ENCODE results near the gene ACKR2. TPM values are rescaled to one million over a fixed set of nuclear protein-coding genes. Genes with fewer than 3 reads are reported as not detected.

The ACKR2 gene
- polyA plus RNA-seq, 1 of the 3 experiments (the other 2 are of a cell fraction): 0.10 TPM

DNA sequence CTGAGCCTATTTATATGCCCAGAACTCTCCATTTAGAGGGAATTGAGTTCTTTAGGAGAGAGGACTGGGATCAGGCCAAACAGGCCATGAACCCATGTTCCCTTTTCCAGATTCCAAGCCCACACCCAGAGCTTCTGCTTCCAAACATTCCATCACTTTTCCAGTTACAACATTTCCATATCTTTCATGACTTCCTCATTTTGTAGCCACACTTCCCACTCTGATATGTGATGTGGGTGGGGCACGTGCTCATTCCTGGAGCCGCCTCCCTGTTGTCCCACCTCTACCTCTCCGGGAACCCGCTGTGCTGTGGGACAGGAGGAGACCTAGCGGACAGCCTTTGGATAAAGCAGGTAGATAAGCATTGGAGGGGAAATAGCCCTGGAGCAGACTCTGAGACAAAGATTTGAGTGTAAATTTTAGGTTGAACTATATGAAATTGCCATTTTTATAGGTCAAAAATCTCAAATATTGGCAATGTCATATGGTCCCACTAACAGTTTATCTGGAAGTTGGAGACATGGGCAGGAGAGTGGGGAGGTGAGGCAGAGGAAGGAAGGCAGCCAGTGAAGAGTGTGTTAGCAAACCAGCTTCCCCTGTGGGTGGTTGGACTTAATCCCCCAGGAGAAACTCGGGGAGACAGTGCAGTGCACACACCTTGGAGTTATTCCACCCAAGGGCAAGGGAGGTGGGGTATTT is 34.6 kb downstream of the ACKR2 start:
- ChIA-PET CTCF (interaction anchor here (1.1 to 2.3 kb wide), 2 partner anchors 13 to 37 kb away, joined by 3 to 11 read pairs; no protein-coding TSS in a partner anchor), POLR2A (no interaction called here)

DNA sequence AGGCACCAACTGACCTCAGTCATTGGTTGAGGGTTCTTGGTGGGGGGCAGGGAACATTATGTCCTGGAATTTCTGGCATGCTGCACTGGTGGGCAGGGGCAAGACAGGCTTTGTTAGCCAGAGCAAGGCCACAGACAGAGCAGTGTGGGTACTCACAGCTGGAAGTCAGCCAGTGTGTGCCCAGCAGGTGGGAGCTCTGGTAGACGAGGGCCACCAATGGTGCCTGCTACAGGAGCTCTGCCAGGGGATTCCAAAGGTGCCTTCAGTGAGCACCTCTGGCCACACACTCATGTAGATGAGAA is 35.1 kb downstream of the ACKR2 start:
- no peaks in the 10 kb centered on the region for H3K9me3 ChIP-seq
- no peak for TF ChIP-seq GABPA (IDR thresholded peaks at IDR 0.05; ENCODE audit: low read depth)
- TF ChIP-seq, protein P1, sequence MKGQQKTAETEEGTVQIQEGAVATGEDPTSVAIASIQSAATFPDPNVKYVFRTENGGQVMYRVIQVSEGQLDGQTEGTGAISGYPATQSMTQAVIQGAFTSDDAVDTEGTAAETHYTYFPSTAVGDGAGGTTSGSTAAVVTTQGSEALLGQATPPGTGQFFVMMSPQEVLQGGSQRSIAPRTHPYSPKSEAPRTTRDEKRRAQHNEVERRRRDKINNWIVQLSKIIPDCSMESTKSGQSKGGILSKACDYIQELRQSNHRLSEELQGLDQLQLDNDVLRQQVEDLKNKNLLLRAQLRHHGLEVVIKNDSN (IDR thresholded peaks at IDR 0.05; ENCODE audit: borderline replicate concordance, low read depth): no peak
- TF ChIP-seq, protein P2, sequence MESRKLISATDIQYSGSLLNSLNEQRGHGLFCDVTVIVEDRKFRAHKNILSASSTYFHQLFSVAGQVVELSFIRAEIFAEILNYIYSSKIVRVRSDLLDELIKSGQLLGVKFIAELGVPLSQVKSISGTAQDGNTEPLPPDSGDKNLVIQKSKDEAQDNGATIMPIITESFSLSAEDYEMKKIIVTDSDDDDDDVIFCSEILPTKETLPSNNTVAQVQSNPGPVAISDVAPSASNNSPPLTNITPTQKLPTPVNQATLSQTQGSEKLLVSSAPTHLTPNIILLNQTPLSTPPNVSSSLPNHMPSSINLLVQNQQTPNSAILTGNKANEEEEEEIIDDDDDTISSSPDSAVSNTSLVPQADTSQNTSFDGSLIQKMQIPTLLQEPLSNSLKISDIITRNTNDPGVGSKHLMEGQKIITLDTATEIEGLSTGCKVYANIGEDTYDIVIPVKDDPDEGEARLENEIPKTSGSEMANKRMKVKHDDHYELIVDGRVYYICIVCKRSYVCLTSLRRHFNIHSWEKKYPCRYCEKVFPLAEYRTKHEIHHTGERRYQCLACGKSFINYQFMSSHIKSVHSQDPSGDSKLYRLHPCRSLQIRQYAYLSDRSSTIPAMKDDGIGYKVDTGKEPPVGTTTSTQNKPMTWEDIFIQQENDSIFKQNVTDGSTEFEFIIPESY (IDR thresholded peaks at IDR 0.05; ENCODE audit: borderline replicate concordance, low read depth): no peak
- TF ChIP-seq MEF2A (IDR thresholded peaks at IDR 0.05; ENCODE audit: borderline replicate concordance, low read depth): no peak
- no peaks in the 10 kb centered on the region for H3K79me2 ChIP-seq (ENCODE audit: insufficient read depth)
- 40% methylated on average over 1 of the region's 1 CpG for WGBS (ENCODE audit: low lambda C conversion rate)
- ChIA-PET POLR2A (no interaction called here), CTCF (interaction anchor here (1.1 to 2.3 kb wide), 2 partner anchors 13 to 37 kb away, joined by 3 to 11 read pairs; no protein-coding TSS in a partner anchor)
- H3K4me2 ChIP-seq: no peak overlapping the region
- H4K20me1 ChIP-seq (ENCODE audit: insufficient read depth): no peaks in the 10 kb centered on the region
- DNase-seq: no peak
- no peaks in the 10 kb centered on the region; the same call in 1 of the 2 replicates for H3K27me3 ChIP-seq (ENCODE audit: insufficient read depth)
- no peak overlapping the region for H3K27ac ChIP-seq (ENCODE audit: low read depth in 2 of 2, low read length in 1 of 2)
- no peak overlapping the region for H3K4me3 ChIP-seq (ENCODE audit: low read depth in 2 of 2, low read length in 1 of 2)
- peaks cover 0 to 21% of the 10 kb centered on the region in 2 experiments; a peak in 1 of 4 replicates for H3K4me1 ChIP-seq (ENCODE audit: control insufficient read depth in 1 of 2, insufficient read depth in 2 of 2, low read depth in 1 of 2, low read length in 1 of 2)
- H3F3A ChIP-seq (replicated peaks; ENCODE audit: insufficient read depth): no peaks in the 10 kb centered on the region
- no peaks in the 10 kb centered on the region for H3K9me2 ChIP-seq
- no peaks in the 10 kb centered on the region for H3K36me3 ChIP-seq (replicated peaks in 1 of 2; ENCODE audit: control insufficient read depth in 1 of 2, insufficient read depth in 2 of 2, low read length in 1 of 2)
- H3K9ac ChIP-seq: no peak overlapping the region
- no peak overlapping the region for H2AFZ ChIP-seq (ENCODE audit: low read depth)

More for the DNA sequence above, 34.6 kb downstream of the ACKR2 start:
- no peaks in the 10 kb centered on the region for H3K79me2 ChIP-seq (ENCODE audit: insufficient read depth)
- no peaks in the 10 kb centered on the region for H3K9me3 ChIP-seq
- H3K9me2 ChIP-seq: no peaks in the 10 kb centered on the region
- peaks cover 0 to 21% of the 10 kb centered on the region in 2 experiments; a peak in 1 of 4 replicates for H3K4me1 ChIP-seq (ENCODE audit: control insufficient read depth in 1 of 2, insufficient read depth in 2 of 2, low read depth in 1 of 2, low read length in 1 of 2)
- H2AFZ ChIP-seq (ENCODE audit: low read depth): no peak overlapping the region
- H3K27ac ChIP-seq (ENCODE audit: low read depth in 2 of 2, low read length in 1 of 2): no peak overlapping the region
- H3K4me2 ChIP-seq: no peak overlapping the region
- no peak overlapping the region for H3K9ac ChIP-seq
- no peaks in the 10 kb centered on the region for H3F3A ChIP-seq (replicated peaks; ENCODE audit: insufficient read depth)
- no peak for DNase-seq
- H4K20me1 ChIP-seq (ENCODE audit: insufficient read depth): no peaks in the 10 kb centered on the region
- no peak overlapping the region for H3K4me3 ChIP-seq (ENCODE audit: low read depth in 2 of 2, low read length in 1 of 2)
- H3K36me3 ChIP-seq (replicated peaks in 1 of 2; ENCODE audit: control insufficient read depth in 1 of 2, insufficient read depth in 2 of 2, low read length in 1 of 2): no peaks in the 10 kb centered on the region
- H3K27me3 ChIP-seq (ENCODE audit: insufficient read depth): no peaks in the 10 kb centered on the region; the same call in 1 of the 2 replicates
- TF ChIP-seq SIN3A (IDR thresholded peaks at IDR 0.05; ENCODE audit: borderline replicate concordance, low read depth, low read length) (no peak), EP300 (IDR thresholded peaks at IDR 0.05; ENCODE audit: borderline replicate concordance in 1 of 2, low read depth in 1 of 2, low read length in 1 of 2) (no peak), MXI1 (IDR thresholded peaks at IDR 0.05; ENCODE audit: low read depth, low read length) (no peak), TCF12 (IDR thresholded peaks at IDR 0.05) (no peak), RCOR1 (IDR thresholded peaks at IDR 0.05; ENCODE audit: low read length) (no peak), POLR2AphosphoS5 (IDR thresholded peaks at IDR 0.05; ENCODE audit: low read depth, low read length) (no peak), RFX5 (IDR thresholded peaks at IDR 0.05; ENCODE audit: low read length) (no peak), ELF1 (IDR thresholded peaks at IDR 0.05) (no peak), GABPA (IDR thresholded peaks at IDR 0.05; ENCODE audit: low read depth) (no peak), NRF1 (IDR thresholded peaks at IDR 0.05; ENCODE audit: low read depth, low read length) (no peak), TAF1 (IDR thresholded peaks at IDR 0.05; ENCODE audit: borderline replicate concordance, low read depth, low read length) (no peak)
- TF ChIP-seq, protein P2 (IDR thresholded peaks at IDR 0.05; ENCODE audit: borderline replicate concordance, low read depth): no peak
- TF ChIP-seq, protein P3, sequence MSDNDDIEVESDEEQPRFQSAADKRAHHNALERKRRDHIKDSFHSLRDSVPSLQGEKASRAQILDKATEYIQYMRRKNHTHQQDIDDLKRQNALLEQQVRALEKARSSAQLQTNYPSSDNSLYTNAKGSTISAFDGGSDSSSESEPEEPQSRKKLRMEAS (IDR thresholded peaks at IDR 0.05; ENCODE audit: low read depth): no peak
- WGBS (ENCODE audit: low lambda C conversion rate): 84% methylated on average over 6 of the region's 6 CpGs
